Endothelial cell of umbilical vein (primary cell): Measurements from ENCODE around the gene PTTG2. TPM values are rescaled to one million over a fixed set of nuclear protein-coding genes. Genes with fewer than 3 reads are reported as not detected.

Source experiments
- BruUV-seq: library from RNA; stranded (reverse); fragments of 400-500 nt; replicated peaks from 2 replicates; lab custom pipeline; 2021; lab: Mats Ljungman, UMichigan
- CTCF ChIA-PET: fragments of 300-600, 350-600 bp; sonication (Branson Sonifier 250); formaldehyde crosslinking; loops from one replicate; lab custom pipeline; 2021; ENCODE audit warnings: antibody characterized with exemption, inconsistent platforms; lab: Charles Lee
- POLR2A ChIA-PET: fragments of 300-600, 350-600 bp; sonication (Branson Sonifier 250); formaldehyde crosslinking; loops from one replicate; lab custom pipeline; 2021; ENCODE audit warnings: antibody characterized with exemption, inconsistent platforms; lab: Charles Lee
- DNase-seq: peaks from one replicate; pipeline ENCODE4 v3.0.0-alpha.2; 2011; ENCODE audit warnings: low read depth, low spot score
- FAIRE-seq: peaks from 2 replicates; lab custom pipeline; 2011; peaks lifted over from hg19 to GRCh38; lab: Jason Lieb, UNC
- H2AFZ ChIP-seq: 2 replicates; pipeline ENCODE4 v1.6.0; 2012; ENCODE audit warnings: low read depth, low read length, control low read depth, inconsistent platforms
- H3K27ac ChIP-seq: 2 replicates; pipeline ENCODE4 v1.5.1; 2011; ENCODE audit warnings: low read depth, mild to moderate bottlenecking, control low read depth, low read length, moderate library complexity; ENCODE audit not compliant: insufficient read depth
- H3K27me3 ChIP-seq, 2 experiments: 2 replicates each; pipeline versions ENCODE4 v1.6.0 to v1.6.1; 2011; ENCODE audit warnings: low read length in 2 of 2, mixed read lengths in 1 of 2; ENCODE audit not compliant: control insufficient read depth in 2 of 2, insufficient read depth in 2 of 2
- H3K36me3 ChIP-seq, 2 experiments: 2 replicates in 1 of 2; 3 replicates in 1 of 2; pipeline ENCODE4 v1.5.1; 2011; ENCODE audit warnings: low read length in 2 of 2, mild to moderate bottlenecking in 1 of 2, moderate library complexity in 1 of 2; ENCODE audit not compliant: control insufficient read depth in 2 of 2, insufficient read depth in 2 of 2; ENCODE audit errors: extremely low read depth in 1 of 2
- H3K4me1 ChIP-seq: 3 replicates; pipeline ENCODE4 v1.5.1; 2011; ENCODE audit warnings: mild to moderate bottlenecking, low read length; ENCODE audit not compliant: control insufficient read depth, insufficient read depth; ENCODE audit errors: extremely low read depth
- H3K4me2 ChIP-seq: 2 replicates; pipeline ENCODE4 v1.6.1; 2011; ENCODE audit warnings: low read length, control low read depth, mixed read lengths; ENCODE audit not compliant: insufficient read depth
- H3K4me3 ChIP-seq, 3 experiments: fragments of 200-600 bp in 1 of 3; sonication (generic), shearing (Covaris generic) in 1 of 3; replicated peaks in 1 of 3; 2 replicates each; pipeline ENCODE4 v1.5.1; 2011 to 2016; ENCODE audit warnings: control low read depth in 3 of 3, low read length in 3 of 3, mild to moderate bottlenecking in 2 of 3, inconsistent platforms in 1 of 3, low read depth in 1 of 3, moderate library complexity in 1 of 3; ENCODE audit not compliant: insufficient read depth in 1 of 3
- H3K79me2 ChIP-seq: 2 replicates; pipeline ENCODE4 v1.6.0; 2012; ENCODE audit warnings: low read length, inconsistent platforms; ENCODE audit not compliant: control insufficient read depth, insufficient read depth
- H3K9ac ChIP-seq: replicated peaks from 2 replicates; pipeline ENCODE3; 2011; ENCODE audit warnings: low read length, control low read depth; ENCODE audit not compliant: insufficient read depth; ENCODE audit errors: extremely low read depth
- H3K9me1 ChIP-seq: replicated peaks from 3 replicates; pipeline ENCODE4 v1.6.0; 2011; ENCODE audit warnings: mild to moderate bottlenecking, low read length; ENCODE audit not compliant: control insufficient read depth, insufficient read depth; ENCODE audit errors: extremely low read depth
- H3K9me3 ChIP-seq: replicated peaks from 2 replicates; pipeline ENCODE4 v1.5.1; 2012; ENCODE audit warnings: low read length, inconsistent platforms; ENCODE audit not compliant: control insufficient read depth, insufficient read depth
- H4K20me1 ChIP-seq: replicated peaks from 2 replicates; pipeline ENCODE3; 2011; ENCODE audit warnings: mild to moderate bottlenecking, low read length; ENCODE audit not compliant: control insufficient read depth, insufficient read depth; ENCODE audit errors: extremely low read depth
- CTCF ChIP-seq, 2 donors: IDR thresholded peaks; 1 replicate in 1 of 2; 2 replicates in 1 of 2; pipeline ENCODE4 v1.5.1; 2011; ENCODE audit warnings: low read length in 2 of 2, mild to moderate bottlenecking in 2 of 2, moderate library complexity in 2 of 2, control low read depth in 1 of 2, inconsistent platforms in 1 of 2, low read depth in 1 of 2; ENCODE audit not compliant: insufficient read depth in 1 of 2; ENCODE audit errors: extremely low read depth in 1 of 2
- FOS ChIP-seq: IDR thresholded peaks from 2 replicates; pipeline ENCODE4 v1.6.1; 2011; ENCODE audit warnings: mild to moderate bottlenecking, low read length, moderate library complexity, borderline replicate concordance; ENCODE audit not compliant: insufficient read depth
- GATA2 ChIP-seq: IDR thresholded peaks from 2 replicates; pipeline ENCODE4 v1.7.0; 2011; ENCODE audit warnings: low read depth, mild to moderate bottlenecking, moderate library complexity, mixed read lengths, low read length; ENCODE audit not compliant: insufficient read length, insufficient read depth
- JUN ChIP-seq: IDR thresholded peaks from 2 replicates; pipeline ENCODE4 v1.6.1; 2011; ENCODE audit warnings: borderline replicate concordance, low read depth; ENCODE audit not compliant: insufficient read length, insufficient read depth
- MAX ChIP-seq: IDR thresholded peaks from 2 replicates; pipeline ENCODE4 v1.6.1; 2011; ENCODE audit not compliant: insufficient read depth, insufficient read length
- MYC ChIP-seq: IDR thresholded peaks from one replicate; pipeline ENCODE4 v1.6.1; 2011; ENCODE audit warnings: mild to moderate bottlenecking, low read depth, low read length
- POLR2AphosphoS5 ChIP-seq: IDR thresholded peaks from 2 replicates; pipeline ENCODE4 v1.6.1; 2012; ENCODE audit warnings: low read depth, mild to moderate bottlenecking, control low read depth, low read length, moderate library complexity; ENCODE audit not compliant: insufficient read depth
- dilution Hi-C: fragments of 300-500 bp; cut with MboI; formaldehyde crosslinking; loops from one replicate; pipeline ENCODE4 v1.15.0; 2019; ENCODE audit warnings: low sequenced_read_pairs; ENCODE audit not compliant: extremely low pct_ligation_motif_present
- intact Hi-C: fragments of 100-400 bp; cut with micrococcal nuclease; formaldehyde crosslinking; loops from one replicate; pipeline ENCODE4 v1.10.0; 2022
- polyA plus RNA-seq, 4 experiments: library from polyadenylated mRNA; depleted of rRNA in 3 of 4; stranded (reverse) in 3 of 4; unstranded in 1 of 4; fragments of >200 nt; gene quantifications; 2 replicates each; pipeline versions ENCODE4 v1.2.1 to v1.2.3, GENCODE V29; 2011 to 2012; ENCODE audit warnings: missing spikeins in 1 of 4
- total RNA-seq: library from RNA; stranded (reverse); gene quantifications from 2 replicates; pipeline ENCODE4 v1.2.3, GENCODE V29; 2021

The PTTG2 gene
- total and polyA plus RNA-seq, 2 donors (not counting 3 experiments of a cell fraction or from before 2014, with no cell fraction given) = not detected

GRCh38 chr4:37934609-37935008, 25.6 kb upstream of the PTTG2 start:
- Histone ChIP-seq H3K36me3 (no peaks in the 10 kb centered on the region), H3K9me1 (no peaks in the 10 kb centered on the region), H3K9me3 (no peaks in the 10 kb centered on the region), H3K79me2 (no peaks in the 10 kb centered on the region), H3K9ac (no peak overlapping the region), H2AFZ (no peak overlapping the region), H3K4me1 (no peaks in the 10 kb centered on the region), H3K27ac (no peak overlapping the region), H3K27me3 (peaks cover 0 to 1% of the 10 kb centered on the region in 2 experiments), H3K4me3 (no peak overlapping the region), H4K20me1 (no peaks in the 10 kb centered on the region), H3K4me2 (no peak overlapping the region)
- no peak for TF ChIP-seq JUN
- no peak for TF ChIP-seq GATA2
- TF ChIP-seq MAX = no peak
- no peak for TF ChIP-seq MYC
- no peak for TF ChIP-seq CTCF (IDR thresholded peaks at IDR 0.05; ENCODE audit: extremely low read depth in 1 of 2, insufficient read depth in 1 of 2, low read depth in 1 of 2, low read length in 2 of 2)
- TF ChIP-seq POLR2AphosphoS5 = no peak
- no peak for TF ChIP-seq FOS
- FAIRE-seq = no peak
- intact Hi-C loops = no loop called here
- POLR2A ChIA-PET = no interaction called here
- CTCF ChIA-PET = interaction anchor here (1.8 kb wide), 1 partner anchor 101 kb away, joined by 7 read pairs; no protein-coding TSS in a partner anchor
- DNase-seq = no peak
- dilution Hi-C loops = no loop called here
- no TSS peak for BruUV-seq
